ENCODE data around the gene PIGW.
"Not testable (repeated sequence)": the region's sequence is repeated elsewhere in the genome, so short reads cannot be mapped to it uniquely, and the experiment has no call there.

The PIGW gene

GRCh38 chr17:36508439-36508838, 26.3 kb upstream of the PIGW start:
- DNase-seq (ENCODE audit: low read depth), result not testable (repeated sequence)

GRCh38 chr17:36509272-36509985, 25.4 kb upstream of the PIGW start:
- no peak for DNase-seq (ENCODE audit: low read depth)

DNA sequence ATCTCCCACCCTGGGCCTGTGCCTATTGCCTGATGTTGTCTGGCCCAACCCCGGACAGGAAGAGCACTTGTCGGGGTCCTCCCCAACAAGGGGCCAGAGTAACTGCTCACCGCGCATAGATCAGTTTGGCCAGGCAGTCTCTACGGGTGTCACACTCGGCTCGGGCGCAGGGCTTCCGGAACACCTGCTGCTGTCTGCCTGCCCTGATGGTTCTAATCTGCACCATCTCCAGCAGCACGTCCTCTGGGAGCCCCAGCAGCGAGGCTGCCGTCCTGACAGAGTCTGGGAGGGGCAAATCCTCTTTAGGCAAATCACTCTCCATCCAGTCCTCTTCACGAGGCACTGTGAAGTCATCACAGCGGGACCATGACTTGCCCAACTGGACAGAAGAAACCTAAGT, 24.2 kb upstream of the PIGW start:
- DNase-seq (ENCODE audit: low read depth), result no peak

- DNase-seq (ENCODE audit: low read depth), result no peak
Observed at GRCh38 chr17:36511216-36511615, 23.6 kb upstream of the PIGW start.

DNA sequence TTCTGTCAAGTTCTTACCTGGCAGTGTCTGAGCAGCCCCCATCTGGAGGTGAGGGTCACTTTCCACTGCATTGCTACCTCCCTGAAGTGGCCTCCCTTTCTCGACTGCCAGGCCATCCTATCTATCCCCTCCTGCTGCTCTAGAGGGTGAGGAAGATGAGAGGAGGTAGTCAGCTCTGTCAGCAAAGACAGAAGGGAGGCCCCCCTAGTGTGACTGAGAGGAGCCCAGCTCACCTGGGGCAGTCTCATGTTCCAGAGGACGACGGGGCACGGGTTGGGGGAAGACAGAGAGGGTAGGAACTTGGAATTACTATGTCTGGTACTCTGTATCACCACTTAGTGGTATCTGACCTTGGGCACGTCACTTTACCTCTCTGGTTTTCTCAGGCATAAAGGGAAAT, 22.1 kb upstream of the PIGW start:
- no peak for DNase-seq (ENCODE audit: low read depth)

GRCh38 chr17:36514856-36515255, 19.9 kb upstream of the PIGW start:
- no peak for DNase-seq (ENCODE audit: low read depth)

GRCh38 chr17:36515837-36516236, 18.9 kb upstream of the PIGW start:
- no peak for DNase-seq (ENCODE audit: low read depth)

DNA sequence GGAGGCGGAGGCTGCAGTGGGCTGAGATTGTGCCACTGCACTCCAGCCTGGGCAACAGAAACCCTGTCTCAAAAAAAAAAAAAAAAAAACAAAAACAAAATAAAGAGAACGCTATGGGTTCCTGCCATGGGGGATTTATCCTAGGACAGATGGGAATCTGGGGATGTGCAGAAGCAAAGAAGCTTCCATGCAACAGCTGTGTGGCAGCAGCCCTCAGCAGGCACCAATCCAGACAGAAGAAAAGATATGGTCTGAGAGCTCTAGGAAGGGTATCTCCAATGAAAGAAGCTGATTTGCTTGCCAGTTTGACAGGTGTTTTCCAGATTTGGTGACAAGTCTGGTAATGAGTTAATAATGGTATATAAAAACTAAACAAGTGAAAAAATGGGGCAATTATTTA, 11.7 kb upstream of the PIGW start:
- DNase-seq (ENCODE audit: low read depth), result no peak

DNA sequence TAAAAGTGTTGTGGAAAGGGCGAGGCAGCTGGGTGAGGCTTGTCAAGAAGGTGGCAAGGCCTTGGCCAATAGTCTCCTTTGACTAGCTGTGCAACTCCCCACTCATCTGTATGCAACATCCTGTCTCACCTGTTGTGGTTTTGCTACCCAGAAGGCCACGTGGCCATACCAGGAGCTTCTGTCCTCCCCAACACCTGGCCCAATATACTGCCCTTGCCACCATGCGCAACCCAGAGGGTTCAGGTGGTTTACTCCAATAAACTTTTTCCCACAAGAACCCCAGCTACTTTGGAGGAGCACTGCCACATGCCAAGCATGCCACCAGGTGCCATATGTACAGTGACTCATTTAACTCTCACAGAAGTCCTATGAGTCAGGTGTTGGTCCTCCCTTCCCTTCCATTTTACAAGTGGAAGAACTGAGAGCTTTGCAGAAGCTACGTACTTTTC, 10.3 kb upstream of the PIGW start:
- DNase-seq (ENCODE audit: low read depth), result no peak

GRCh38 chr17:36525113-36525512, 9.7 kb upstream of the PIGW start:
- no peak for DNase-seq (ENCODE audit: low read depth)

DNA sequence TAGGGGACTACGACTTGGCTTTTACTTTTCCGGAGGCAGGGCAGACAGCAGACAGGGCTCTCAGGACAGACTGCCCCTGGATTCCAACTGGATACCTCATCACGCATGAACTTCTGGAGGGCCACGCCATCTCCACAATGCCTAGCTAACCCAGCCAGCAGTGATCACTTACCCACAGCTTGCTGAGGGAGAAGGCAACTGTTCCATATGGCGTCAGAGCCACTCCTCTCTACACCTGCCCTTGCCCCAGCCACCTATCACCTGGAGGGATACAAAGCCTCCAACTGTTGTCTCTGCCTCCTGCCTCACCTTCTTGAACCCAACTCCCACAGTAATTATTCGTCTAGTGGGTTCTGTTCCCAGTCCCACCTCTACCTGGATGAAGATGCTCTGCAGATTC, 8.9 kb upstream of the PIGW start:
- no peak for DNase-seq (ENCODE audit: low read depth)

- no peak for DNase-seq (ENCODE audit: low read depth)
Observed at GRCh38 chr17:36527621-36528250, 7.1 kb upstream of the PIGW start.

DNA sequence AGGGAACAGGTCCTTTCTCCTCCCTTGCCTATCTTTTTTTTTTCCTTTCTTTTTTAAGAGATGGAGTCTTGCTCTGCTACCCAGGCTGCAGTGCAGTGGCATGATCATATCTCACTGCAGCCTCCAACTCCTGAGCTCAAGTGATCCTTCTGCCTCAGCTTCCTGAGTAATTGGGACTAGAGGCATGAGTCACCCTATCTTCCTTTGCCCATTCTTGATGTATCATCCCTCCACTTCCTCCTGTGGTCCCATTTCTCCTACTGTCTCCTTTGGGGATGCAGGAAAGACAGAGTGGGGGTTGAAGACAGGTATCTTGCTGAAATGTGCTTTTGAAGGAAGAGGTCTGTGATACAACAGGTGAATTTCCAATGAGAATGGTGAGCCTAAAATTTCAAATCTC, 5.7 kb upstream of the PIGW start:
- DNase-seq (ENCODE audit: low read depth), result no peak

GRCh38 chr17:36532435-36532975, 2.3 kb upstream of the PIGW start:
- no peak for DNase-seq (ENCODE audit: low read depth)

GRCh38 chr17:36533935-36534839, 600 bp upstream of the PIGW start:
- DNase-seq (ENCODE audit: low read depth), result peak; percentile 45

GRCh38 chr17:36535669-36536081, 888 bp downstream of the PIGW start:
- DNase-seq (ENCODE audit: low read depth), result no peak

GRCh38 chr17:36540696-36541095, 5.9 kb downstream of the PIGW start:
- DNase-seq (ENCODE audit: low read depth), result no peak

DNA sequence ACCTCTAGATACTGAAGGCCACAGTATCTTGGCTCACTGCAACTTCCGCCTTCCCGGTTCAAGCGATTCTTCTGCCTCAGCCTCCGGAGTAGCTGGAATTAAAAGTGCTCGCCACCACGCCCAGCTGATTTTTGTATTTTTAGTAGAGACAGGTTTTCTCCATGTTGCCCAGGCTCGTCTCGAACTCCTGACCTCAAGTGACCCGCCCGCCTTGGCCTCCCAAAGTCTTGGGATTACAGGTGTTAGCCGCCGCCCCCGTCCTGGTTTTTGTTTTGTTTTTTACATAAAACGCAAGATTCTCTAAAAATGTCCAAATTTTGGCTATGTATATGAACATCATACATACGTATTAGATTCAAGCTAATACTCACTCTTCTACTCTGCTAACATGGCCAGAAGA, 8.0 kb downstream of the PIGW start:
- no peak for DNase-seq (ENCODE audit: low read depth)

- no peak for DNase-seq (ENCODE audit: low read depth)
Observed at GRCh38 chr17:36544044-36544306, 9.2 kb downstream of the PIGW start.

- DNase-seq (ENCODE audit: low read depth), result peak; percentile 85
Observed at GRCh38 chr17:36544307-36545076, 9.7 kb downstream of the PIGW start, which contains the start of gene GGNBP2. GGNBP2 (plus strand) TSS chr17:36544919; CDS start chr17:36545725, 806 bp downstream.

GRCh38 chr17:36545077-36545464, 10.3 kb downstream of the PIGW start:
- no peak for DNase-seq (ENCODE audit: low read depth)
